ENCODE measurements around the gene CCDC183.

GRCh38 chr9:136751244-136751643 is 44.9 kb upstream of the CCDC183 start:
- TF ChIP-seq CTCF (IDR thresholded peaks at IDR 0.05; ENCODE audit: low read depth, low read length) (no peak), MYC (IDR thresholded peaks at IDR 0.05; ENCODE audit: low read depth, low read length) (no peak), POLR2A (IDR thresholded peaks at IDR 0.05; ENCODE audit: extremely low read depth, insufficient read length) (no peak)
- TF ChIP-seq, protein P1, sequence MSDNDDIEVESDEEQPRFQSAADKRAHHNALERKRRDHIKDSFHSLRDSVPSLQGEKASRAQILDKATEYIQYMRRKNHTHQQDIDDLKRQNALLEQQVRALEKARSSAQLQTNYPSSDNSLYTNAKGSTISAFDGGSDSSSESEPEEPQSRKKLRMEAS (IDR thresholded peaks at IDR 0.05; ENCODE audit: low read depth, low read length) = no peak
